Mesodermal cell (in vitro differentiated cells): ENCODE results near the gene SLCO3A1.

Experiments
- H3K27ac ChIP-seq: 2 replicates; pipeline ENCODE4 v1.7.0; 2013; ENCODE audit warnings: mild to moderate bottlenecking, low read depth, low read length, moderate library complexity; ENCODE audit not compliant: severe bottlenecking
- H3K36me3 ChIP-seq: 2 replicates; pipeline ENCODE4 v1.7.1; 2013; ENCODE audit warnings: mild to moderate bottlenecking, low read length, moderate library complexity; ENCODE audit not compliant: control insufficient read depth, insufficient read depth
- H3K4me1 ChIP-seq: one replicate; pipeline ENCODE4 v1.7.1; 2013; ENCODE audit warnings: mild to moderate bottlenecking, low read length; ENCODE audit not compliant: insufficient read depth, control insufficient read depth, poor library complexity, severe bottlenecking
- H3K4me3 ChIP-seq: 2 replicates; pipeline ENCODE4 v1.7.0; 2013; ENCODE audit warnings: low read length, control low read depth, mild to moderate bottlenecking; ENCODE audit not compliant: insufficient read depth, poor library complexity, severe bottlenecking; ENCODE audit errors: extremely low read depth
- H3K9me3 ChIP-seq: 2 replicates; pipeline ENCODE4 v1.7.1; 2013; ENCODE audit warnings: mild to moderate bottlenecking, low read length, moderate library complexity; ENCODE audit not compliant: control insufficient read depth
- WGBS, 2 experiments: methylation state at CpG; one replicate each; pipeline ENCODE4 v1.1.5; 2013; ENCODE audit warnings: missing lambda C conversion rate in 2 of 2; ENCODE audit not compliant: insufficient coverage in 2 of 2; 5-methylcytosine and 5-hydroxymethylcytosine counted together

SLCO3A1 gene

GRCh38 chr15:91870876-91871537 is 17.5 kb downstream of the SLCO3A1 start:
- 87 to 93% methylated on average over 3 to 4 of the region's 6 CpGs for WGBS, 2 experiments
- peaks cover 23% of the 10 kb centered on the region for H3K4me1 ChIP-seq
- H3K4me3 ChIP-seq: no peak overlapping the region
- no peaks in the 10 kb centered on the region for H3K9me3 ChIP-seq
- no peak overlapping the region for H3K27ac ChIP-seq
- H3K36me3 ChIP-seq: no peaks in the 10 kb centered on the region

GRCh38 chr15:91871837-91872236 is 18.3 kb downstream of the SLCO3A1 start:
- WGBS, 2 experiments: 75 to 90% methylated on average over 2 to 4 of the region's 5 CpGs
- no peak overlapping the region for H3K27ac ChIP-seq
- no peaks in the 10 kb centered on the region for H3K36me3 ChIP-seq
- H3K9me3 ChIP-seq: no peaks in the 10 kb centered on the region
- peaks cover 15% of the 10 kb centered on the region for H3K4me1 ChIP-seq
- no peak overlapping the region for H3K4me3 ChIP-seq

GRCh38 chr15:91872356-91873137 is 19.0 kb downstream of the SLCO3A1 start:
- no peaks in the 10 kb centered on the region for H3K36me3 ChIP-seq
- H3K4me3 ChIP-seq: no peak overlapping the region
- H3K4me1 ChIP-seq: peaks cover 8% of the 10 kb centered on the region
- WGBS, 2 experiments: 94 to 95% methylated on average over 5 to 12 of the region's 15 CpGs
- H3K9me3 ChIP-seq: no peaks in the 10 kb centered on the region
- H3K27ac ChIP-seq: no peak overlapping the region

- no peaks in the 10 kb centered on the region for H3K36me3 ChIP-seq
- peaks cover 2% of the 10 kb centered on the region for H3K4me1 ChIP-seq
- H3K4me3 ChIP-seq: no peak overlapping the region
- no peak overlapping the region for H3K27ac ChIP-seq
- 86% methylated on average over 1 of the region's 3 CpGs; no CpG with 5 or more reads in 1 of the 2 experiments for WGBS, 2 experiments
- H3K9me3 ChIP-seq: no peaks in the 10 kb centered on the region
These were observed 19.6 kb downstream of the SLCO3A1 start for GRCh38 chr15:91873138-91873536.

- 81 to 92% methylated on average over 2 to 3 of the region's 3 CpGs for WGBS, 2 experiments
- no peaks in the 10 kb centered on the region for H3K9me3 ChIP-seq
These were observed 20.7 kb downstream of the SLCO3A1 start for GRCh38 chr15:91874171-91874570.

GRCh38 chr15:91874992-91875660 is 21.6 kb downstream of the SLCO3A1 start:
- no peak overlapping the region for H3K27ac ChIP-seq
- H3K4me1 ChIP-seq: no peaks in the 10 kb centered on the region
- no peaks in the 10 kb centered on the region for H3K36me3 ChIP-seq
- H3K9me3 ChIP-seq: no peaks in the 10 kb centered on the region
- WGBS, 2 experiments: 87 to 94% methylated on average over 7 to 9 of the region's 9 CpGs
- H3K4me3 ChIP-seq: no peak overlapping the region

More at GRCh38 chr15:91874171-91874570, 20.7 kb downstream of the SLCO3A1 start:
- Histone ChIP-seq H3K36me3 (no peaks in the 10 kb centered on the region), H3K27ac (no peak overlapping the region), H3K4me1 (no peaks in the 10 kb centered on the region), H3K4me3 (no peak overlapping the region)

- Histone ChIP-seq H3K27ac (no peak overlapping the region), H3K4me3 (no peak overlapping the region), H3K36me3 (no peaks in the 10 kb centered on the region), H3K9me3 (no peaks in the 10 kb centered on the region), H3K4me1 (no peaks in the 10 kb centered on the region)
- 93 to 94% methylated on average over 3 of the region's 5 CpGs for WGBS, 2 experiments
These were observed 22.7 kb downstream of the SLCO3A1 start for GRCh38 chr15:91876187-91876586.

- WGBS, 2 experiments: 93 to 97% methylated on average over 8 to 10 of the region's 10 CpGs
- H3K9me3 ChIP-seq: no peaks in the 10 kb centered on the region
- no peak overlapping the region for H3K27ac ChIP-seq
- H3K4me3 ChIP-seq: no peak overlapping the region
- H3K36me3 ChIP-seq: no peaks in the 10 kb centered on the region
- H3K4me1 ChIP-seq: no peaks in the 10 kb centered on the region
These were observed 24.9 kb downstream of the SLCO3A1 start for GRCh38 chr15:91878319-91878870.

GRCh38 chr15:91879158-91879557 is 25.6 kb downstream of the SLCO3A1 start:
- Histone ChIP-seq H3K4me1 (no peaks in the 10 kb centered on the region), H3K36me3 (no peaks in the 10 kb centered on the region), H3K4me3 (no peak overlapping the region), H3K27ac (no peak overlapping the region), H3K9me3 (no peaks in the 10 kb centered on the region)
- 78 to 100% methylated on average over 1 of the region's 2 CpGs for WGBS, 2 experiments

- 88 to 95% methylated on average over 1 to 2 of the region's 3 CpGs for WGBS, 2 experiments
- Histone ChIP-seq H3K27ac (no peak overlapping the region), H3K4me3 (no peak overlapping the region), H3K4me1 (no peaks in the 10 kb centered on the region), H3K9me3 (no peaks in the 10 kb centered on the region), H3K36me3 (no peaks in the 10 kb centered on the region)
These were observed 26.9 kb downstream of the SLCO3A1 start for GRCh38 chr15:91880373-91880772.
